ENCODE results near the gene PIK3CD.

DNA sequence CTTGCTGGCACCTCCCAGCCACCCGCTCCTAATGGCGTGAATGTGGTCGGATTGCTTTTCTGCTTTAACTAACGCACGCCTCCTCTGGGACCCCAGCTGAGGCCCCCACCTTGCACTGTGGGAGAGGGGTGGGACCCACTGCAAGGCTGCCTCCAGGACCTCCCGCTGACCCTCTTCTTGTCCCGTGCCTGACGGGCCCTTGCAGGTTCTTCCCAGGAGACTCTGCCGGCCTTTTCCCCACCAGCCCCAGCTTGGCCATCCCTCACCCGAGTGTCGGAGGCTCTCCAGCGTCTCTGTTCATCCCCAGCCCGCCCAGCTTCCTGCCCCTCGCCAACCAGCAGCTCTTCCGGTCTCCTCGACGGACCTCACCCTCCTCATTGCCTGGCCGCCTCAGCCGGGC, 44.2 kb upstream of the PIK3CD start:
- no peak for TF ChIP-seq POLR2A (IDR thresholded peaks at IDR 0.05)
- TF ChIP-seq, protein P1, sequence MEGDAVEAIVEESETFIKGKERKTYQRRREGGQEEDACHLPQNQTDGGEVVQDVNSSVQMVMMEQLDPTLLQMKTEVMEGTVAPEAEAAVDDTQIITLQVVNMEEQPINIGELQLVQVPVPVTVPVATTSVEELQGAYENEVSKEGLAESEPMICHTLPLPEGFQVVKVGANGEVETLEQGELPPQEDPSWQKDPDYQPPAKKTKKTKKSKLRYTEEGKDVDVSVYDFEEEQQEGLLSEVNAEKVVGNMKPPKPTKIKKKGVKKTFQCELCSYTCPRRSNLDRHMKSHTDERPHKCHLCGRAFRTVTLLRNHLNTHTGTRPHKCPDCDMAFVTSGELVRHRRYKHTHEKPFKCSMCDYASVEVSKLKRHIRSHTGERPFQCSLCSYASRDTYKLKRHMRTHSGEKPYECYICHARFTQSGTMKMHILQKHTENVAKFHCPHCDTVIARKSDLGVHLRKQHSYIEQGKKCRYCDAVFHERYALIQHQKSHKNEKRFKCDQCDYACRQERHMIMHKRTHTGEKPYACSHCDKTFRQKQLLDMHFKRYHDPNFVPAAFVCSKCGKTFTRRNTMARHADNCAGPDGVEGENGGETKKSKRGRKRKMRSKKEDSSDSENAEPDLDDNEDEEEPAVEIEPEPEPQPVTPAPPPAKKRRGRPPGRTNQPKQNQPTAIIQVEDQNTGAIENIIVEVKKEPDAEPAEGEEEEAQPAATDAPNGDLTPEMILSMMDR (IDR thresholded peaks at IDR 0.05 in 8 of 11, conservative IDR thresholded peaks at IDR 0.05 in 3 of 11): no peak
